Non-pigmented ciliary epithelial cell (primary cell): Measurements from ENCODE around the gene OCEL1.

Experiments used
- DNase-seq: peaks from one replicate; pipeline ENCODE4 v3.0.0-alpha.2; 2010; ENCODE audit warnings: low read depth

The OCEL1 gene

GRCh38 chr19:17240062-17240752 is 14.2 kb downstream of the OCEL1 start:
- no peak for DNase-seq

- no peak for DNase-seq
Observed at GRCh38 chr19:17240826-17241399, 14.9 kb downstream of the OCEL1 start.

DNA sequence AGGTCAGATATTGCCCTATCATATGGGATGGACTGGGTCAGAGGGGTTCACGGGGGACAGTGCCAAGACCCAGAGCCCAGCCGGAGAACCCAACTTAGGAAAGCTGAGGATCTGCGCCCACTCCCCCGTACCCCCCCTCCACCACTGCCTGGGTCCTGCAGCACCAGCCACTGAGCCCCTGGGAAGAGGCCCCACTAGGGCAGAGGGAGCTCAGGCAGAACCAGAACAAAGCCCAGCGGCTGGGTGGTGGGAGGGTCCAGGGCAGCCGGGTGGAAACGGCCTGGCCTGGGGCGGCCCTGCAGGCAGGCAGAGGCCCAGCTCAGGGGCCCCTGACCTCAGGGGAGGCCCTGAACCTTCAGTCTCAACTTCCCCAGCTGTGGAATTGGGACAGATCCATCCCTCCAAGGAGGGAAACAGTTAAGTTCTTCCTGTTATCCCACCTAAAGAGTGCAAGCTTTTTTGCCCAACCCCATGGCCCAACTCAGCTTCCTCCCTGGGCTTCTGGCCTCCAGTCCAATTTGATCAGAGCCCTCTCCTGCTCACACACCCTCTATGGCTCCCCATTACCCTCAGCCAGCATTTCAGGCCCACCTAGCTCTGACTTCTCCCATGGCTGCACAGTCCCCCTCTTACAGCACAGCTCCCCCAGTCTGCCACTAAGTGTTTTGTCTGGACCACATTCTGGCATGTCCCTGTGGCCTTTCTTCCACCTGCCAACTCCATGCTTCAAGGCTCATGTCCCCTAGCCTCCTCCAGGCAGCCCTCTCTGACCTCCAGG is 16.6 kb downstream of the OCEL1 start:
- DNase-seq = no peak

- no peak for DNase-seq
Observed at GRCh38 chr19:17243211-17243829, 17.3 kb downstream of the OCEL1 start.

- DNase-seq = no peak
Observed at GRCh38 chr19:17243830-17244617, 18.0 kb downstream of the OCEL1 start.

- DNase-seq = no peak
Observed at GRCh38 chr19:17244618-17245534, 18.9 kb downstream of the OCEL1 start.

GRCh38 chr19:17245535-17245984 is 19.5 kb downstream of the OCEL1 start, which contains the start of gene NR2F6:
Gene NR2F6, minus strand, starts transcription at chr19:17245919. Its CDS starts 699 bp downstream, at chr19:17245220.
- no peak for DNase-seq

DNA sequence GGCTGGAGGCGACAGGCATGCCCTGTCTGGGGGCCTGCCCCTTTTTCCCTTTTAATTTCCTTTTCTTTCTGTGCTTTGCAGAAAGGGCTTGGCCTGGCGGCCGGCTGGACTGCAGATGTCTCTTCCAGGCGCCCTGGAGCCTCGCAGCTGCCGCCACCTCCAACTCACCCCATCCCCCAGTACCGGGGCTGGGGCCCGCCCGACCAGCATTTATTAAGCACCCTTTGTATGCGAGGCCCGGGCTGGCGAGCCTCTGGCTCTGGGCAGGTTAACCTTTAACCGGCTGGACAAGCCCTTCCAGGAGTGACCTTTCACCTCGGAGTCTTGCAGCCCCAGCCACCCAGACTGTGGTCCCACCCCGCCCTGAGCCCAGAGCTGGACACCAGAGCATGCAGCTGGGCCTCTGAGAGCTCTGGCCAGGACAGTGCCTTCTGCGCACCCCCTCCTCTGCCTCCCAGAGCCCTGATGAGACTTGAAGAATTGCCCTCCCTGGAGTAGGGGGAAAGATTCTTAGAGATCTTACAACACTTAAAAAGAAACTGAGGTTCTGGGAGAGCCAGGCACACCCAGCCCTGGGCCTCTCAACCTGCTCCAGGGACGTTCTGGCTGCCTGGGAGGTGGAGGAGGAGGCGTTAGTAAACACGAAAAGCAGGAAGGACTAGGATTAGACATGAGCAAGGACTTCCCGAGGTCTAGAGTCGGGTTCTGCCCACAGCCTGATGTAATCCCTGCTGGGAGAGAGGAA is 20.8 kb downstream of the OCEL1 start:
- no peak for DNase-seq

- no peak for DNase-seq
Observed at GRCh38 chr19:17248011-17248776, 22.2 kb downstream of the OCEL1 start.

- no peak for DNase-seq
Observed at GRCh38 chr19:17249887-17250548, 24.0 kb downstream of the OCEL1 start.

DNA sequence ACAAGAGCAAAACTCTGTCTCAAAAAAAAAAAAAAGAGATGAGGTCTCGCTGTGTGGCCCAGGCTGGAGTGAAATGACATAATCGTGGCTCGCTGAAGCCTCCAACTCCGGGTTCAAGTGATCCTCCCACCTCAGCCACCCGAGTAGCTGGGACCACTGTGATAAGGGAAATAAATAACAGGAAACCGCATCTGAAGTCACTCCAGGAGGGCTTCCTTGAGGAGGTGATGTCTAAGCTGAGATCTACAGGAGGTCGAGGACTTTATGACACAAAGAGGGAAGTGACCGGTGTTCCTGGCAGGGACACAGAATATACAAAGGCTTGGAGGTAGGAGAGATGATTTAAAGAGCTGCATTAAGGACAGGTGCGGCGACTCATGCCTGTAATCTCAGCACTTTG is 28.6 kb downstream of the OCEL1 start:
- DNase-seq = no peak

DNA sequence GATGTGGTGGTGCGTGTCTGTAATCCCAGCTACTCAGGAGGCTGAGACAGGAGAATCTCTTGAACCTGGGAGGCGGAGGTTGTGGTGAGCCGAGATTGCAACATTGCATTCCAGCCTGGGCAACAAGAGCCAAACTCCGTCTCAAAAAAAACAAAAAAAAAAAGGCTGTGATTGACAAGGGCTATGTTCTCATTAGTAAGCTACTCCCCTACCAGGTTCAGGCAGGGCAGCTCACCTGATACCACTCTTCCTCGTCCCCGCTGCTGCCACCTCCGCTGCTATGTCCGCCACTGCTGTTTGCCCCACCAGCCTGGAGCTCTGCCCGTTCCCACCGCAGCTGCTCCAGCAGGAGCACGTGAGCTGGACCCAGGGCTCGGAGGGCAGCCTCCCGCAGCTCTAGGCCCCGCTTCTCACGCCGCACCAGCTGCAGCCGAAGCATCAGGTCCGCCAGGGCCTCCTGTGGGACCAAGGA is 29.2 kb downstream of the OCEL1 start:
- no peak for DNase-seq

DNA sequence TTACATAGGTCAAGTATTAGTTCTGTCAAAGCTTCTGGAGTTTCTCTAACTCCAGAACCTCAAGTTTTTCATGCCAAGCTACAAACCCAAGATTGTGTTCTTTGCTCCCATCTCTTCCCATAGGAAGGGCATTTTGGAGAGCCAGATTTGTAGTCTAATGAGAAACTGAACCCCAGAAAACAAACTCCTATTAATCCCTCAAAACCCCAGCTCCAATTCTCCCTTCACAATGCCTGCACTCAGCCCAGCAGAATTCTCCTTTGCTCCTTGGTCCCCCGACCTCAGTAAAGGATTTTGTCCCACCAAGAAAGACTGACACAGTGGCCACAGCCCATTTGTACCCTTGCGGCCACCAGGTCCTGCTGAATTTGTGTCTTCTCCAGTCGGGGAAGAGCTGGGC is 30.1 kb downstream of the OCEL1 start:
- no peak for DNase-seq

DNA sequence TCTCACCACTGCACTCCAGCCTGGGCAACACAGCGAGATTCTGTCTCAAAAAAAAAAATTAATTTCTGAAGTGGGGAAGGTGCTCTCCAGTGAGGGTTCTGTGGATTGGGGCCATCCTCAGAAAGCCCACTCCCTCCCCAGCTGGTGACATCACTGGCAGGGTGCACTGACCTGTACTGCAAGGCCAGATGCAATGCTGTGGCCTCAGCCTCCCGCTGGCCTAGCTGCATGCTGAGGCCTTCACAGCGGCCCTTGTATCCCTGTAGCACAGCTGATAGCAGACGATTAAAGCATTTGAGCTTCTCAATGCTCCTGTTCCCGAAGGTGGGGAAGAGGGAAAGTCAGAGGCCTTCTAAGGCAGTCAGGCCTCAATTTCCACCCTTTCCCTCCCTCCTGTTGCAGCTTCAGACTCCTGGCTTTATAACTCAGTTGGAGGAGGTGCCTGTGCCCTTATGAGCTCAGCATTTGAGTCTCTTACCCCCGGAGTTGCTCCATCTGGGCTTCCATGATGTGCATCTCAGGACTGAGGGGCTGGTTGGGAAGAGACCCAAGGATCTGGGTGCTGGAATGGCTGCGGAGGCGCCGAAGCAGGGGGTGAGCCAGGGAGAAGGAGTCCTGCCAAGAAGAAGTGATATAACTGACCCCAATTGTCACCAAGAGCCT is 33.2 kb downstream of the OCEL1 start:
- no peak for DNase-seq

- DNase-seq = no peak
Observed at GRCh38 chr19:17259934-17260333, 33.9 kb downstream of the OCEL1 start.

GRCh38 chr19:17260842-17261325 is 34.9 kb downstream of the OCEL1 start:
- no peak for DNase-seq

- no peak for DNase-seq
Observed at GRCh38 chr19:17262557-17262956, 36.5 kb downstream of the OCEL1 start.
